Measurements from ENCODE around the gene EXOC4.

- TF ChIP-seq ZNF211 (tag by site-specific recombination; IDR thresholded peaks at IDR 0.05; ENCODE audit: low read depth), result no peak
- no peak for TF ChIP-seq CTCF (tag by site-specific recombination; IDR thresholded peaks at IDR 0.05)
- TF ChIP-seq ZSCAN16 (tag by site-specific recombination; IDR thresholded peaks at IDR 0.05), result no peak
- no peak for TF ChIP-seq ZBTB17 (tag by site-specific recombination; IDR thresholded peaks at IDR 0.05)
- TF ChIP-seq ZNF394 (tag by site-specific recombination; IDR thresholded peaks at IDR 0.05; ENCODE audit: borderline replicate concordance), result no peak
Measured at GRCh38 chr7:133552079-133552478, 299.2 kb downstream of the EXOC4 start.
